HEK293T (cell line): ENCODE results near the gene NDUFB3.

Experiments used
- ARNT ChIP-seq: fragments of 450-650 bp; IDR thresholded peaks from 2 replicates; pipeline ENCODE4 v1.6.1; 2017; ENCODE audit warnings: mild to moderate bottlenecking
- ELF4 ChIP-seq: fragments of 450-650 bp; IDR thresholded peaks from 2 replicates; pipeline ENCODE4 v1.6.1; 2017; ENCODE audit warnings: antibody characterized with exemption
- FOXK2 ChIP-seq: fragments of 450-650 bp; IDR thresholded peaks from 2 replicates; pipeline ENCODE4 v1.6.1; 2016; ENCODE audit warnings: mild to moderate bottlenecking
- FOXM1 ChIP-seq: fragments of 450-650 bp; IDR thresholded peaks from 2 replicates; pipeline ENCODE4 v1.6.1; 2017; ENCODE audit warnings: mild to moderate bottlenecking, borderline replicate concordance
- HDGF ChIP-seq: fragments of 450-650 bp; IDR thresholded peaks from 2 replicates; pipeline ENCODE4 v1.6.1; 2017; ENCODE audit warnings: antibody characterized with exemption, borderline replicate concordance
- L3MBTL2 ChIP-seq: fragments of 450-650 bp; conservative IDR thresholded peaks from 2 replicates; pipeline ENCODE4 v1.6.1; 2016; ENCODE audit warnings: mild to moderate bottlenecking
- SP1 ChIP-seq: fragments of 450-650 bp; IDR thresholded peaks from 2 replicates; pipeline ENCODE4 v1.6.1; 2017
- SUZ12 ChIP-seq: fragments of 450-650 bp; IDR thresholded peaks from 2 replicates; pipeline ENCODE4 v1.6.1; 2016; ENCODE audit warnings: mild to moderate bottlenecking
- TARDBP ChIP-seq: fragments of 450-650 bp; IDR thresholded peaks from 2 replicates; pipeline ENCODE4 v1.6.1; 2016
- ZNF384 ChIP-seq: fragments of 450-650 bp; IDR thresholded peaks from 2 replicates; pipeline ENCODE4 v1.6.1; 2016

- TF ChIP-seq SP1 (no peak), FOXK2 (no peak), FOXM1 (no peak), ZNF384 (no peak), L3MBTL2 (no peak), ARNT (no peak), SUZ12 (no peak), ELF4 (no peak), TARDBP (no peak), HDGF (no peak)
Measured at GRCh38 chr2:201090574-201090973, 18.8 kb downstream of the NDUFB3 start.
